GM19099 (cell line): ENCODE data around the gene PERM1.

Source experiments
- POLR2A ChIP-seq: IDR thresholded peaks from 3 replicates; pipeline ENCODE4 v1.6.1; 2011; ENCODE audit warnings: low read depth; ENCODE audit not compliant: insufficient read length; ENCODE audit errors: extremely low read depth

Gene PERM1

DNA sequence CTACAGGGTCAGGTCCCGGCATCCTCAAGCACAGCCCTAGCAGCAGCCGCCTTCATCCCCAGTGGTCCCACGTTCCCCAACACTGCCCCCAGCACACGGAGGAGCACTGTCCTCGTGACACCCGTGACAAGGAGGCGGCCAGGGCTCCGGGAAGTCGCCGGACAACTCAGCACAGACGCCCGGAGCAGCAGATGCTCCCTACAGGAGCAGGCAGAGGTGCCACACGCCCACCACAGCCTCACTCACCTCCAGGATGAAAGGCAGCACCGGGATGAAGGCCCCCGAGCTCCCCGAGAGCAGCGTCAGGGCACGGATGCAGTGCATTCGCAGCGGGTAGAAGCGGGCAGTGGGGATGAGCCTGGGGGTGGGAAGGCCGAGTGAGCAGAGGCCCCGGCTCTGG is 31.0 kb downstream of the PERM1 start:
- no peak for TF ChIP-seq POLR2A

DNA sequence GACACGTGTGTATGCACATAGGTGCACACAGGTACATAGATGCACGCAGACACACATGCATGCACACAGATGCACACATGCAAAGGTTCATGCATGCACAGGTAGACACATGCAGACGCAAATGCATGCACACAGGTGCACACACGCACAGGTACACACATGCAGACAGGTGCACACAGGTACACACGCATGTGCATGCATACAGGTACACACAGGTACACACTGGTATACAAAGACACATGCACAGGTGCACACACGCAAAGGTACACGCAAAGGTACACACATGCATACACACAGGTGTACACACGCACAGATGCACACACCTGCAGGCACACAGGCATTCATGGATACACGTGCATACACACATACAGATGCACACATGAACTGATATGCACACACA is 31.6 kb downstream of the PERM1 start:
- no peak for TF ChIP-seq POLR2A

GRCh38 chr1:947958-948357 is 33.9 kb downstream of the PERM1 start:
- TF ChIP-seq POLR2A: no peak

GRCh38 chr1:945688-946556 is 36.0 kb downstream of the PERM1 start:
- TF ChIP-seq POLR2A: no peak

- no peak for TF ChIP-seq POLR2A
These were observed 37.3 kb downstream of the PERM1 start for GRCh38 chr1:944341-945325.

- no peak for TF ChIP-seq POLR2A
These were observed 38.1 kb downstream of the PERM1 start for GRCh38 chr1:943545-944340.

- TF ChIP-seq POLR2A: no peak
These were observed 38.9 kb downstream of the PERM1 start for GRCh38 chr1:942864-943533.

- peak; percentile 21 for TF ChIP-seq POLR2A
These were observed 39.5 kb downstream of the PERM1 start for GRCh38 chr1:942411-942821.

GRCh38 chr1:941588-942383 is 40.1 kb downstream of the PERM1 start:
- no peak for TF ChIP-seq POLR2A

DNA sequence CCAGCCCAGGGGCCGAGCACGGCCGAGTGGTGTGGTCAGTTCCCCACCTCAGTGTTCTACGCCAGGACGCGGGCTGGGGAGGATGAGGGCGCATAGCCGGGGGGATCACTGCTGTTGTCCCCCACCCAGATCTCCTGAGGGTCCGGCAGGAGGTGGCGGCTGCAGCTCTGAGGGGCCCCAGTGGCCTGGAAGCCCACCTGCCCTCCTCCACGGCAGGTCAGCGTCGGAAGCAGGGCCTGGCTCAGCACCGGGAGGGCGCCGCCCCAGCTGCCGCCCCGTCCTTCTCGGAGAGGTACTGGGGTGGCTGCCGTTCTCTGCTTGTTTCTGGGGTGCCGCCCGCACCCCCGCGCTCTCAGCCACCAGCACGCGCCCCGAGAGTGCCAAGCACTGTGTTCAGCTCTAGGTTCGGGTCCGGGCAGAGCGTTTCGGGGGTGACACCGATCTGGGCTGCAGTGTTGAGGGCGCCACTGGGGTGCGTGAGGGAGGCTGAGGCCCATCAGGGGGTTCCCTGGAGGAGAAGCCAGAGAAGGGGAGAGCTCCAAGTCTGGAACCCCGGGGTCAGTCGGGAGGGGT is 40.8 kb downstream of the PERM1 start:
- no peak for TF ChIP-seq POLR2A

DNA sequence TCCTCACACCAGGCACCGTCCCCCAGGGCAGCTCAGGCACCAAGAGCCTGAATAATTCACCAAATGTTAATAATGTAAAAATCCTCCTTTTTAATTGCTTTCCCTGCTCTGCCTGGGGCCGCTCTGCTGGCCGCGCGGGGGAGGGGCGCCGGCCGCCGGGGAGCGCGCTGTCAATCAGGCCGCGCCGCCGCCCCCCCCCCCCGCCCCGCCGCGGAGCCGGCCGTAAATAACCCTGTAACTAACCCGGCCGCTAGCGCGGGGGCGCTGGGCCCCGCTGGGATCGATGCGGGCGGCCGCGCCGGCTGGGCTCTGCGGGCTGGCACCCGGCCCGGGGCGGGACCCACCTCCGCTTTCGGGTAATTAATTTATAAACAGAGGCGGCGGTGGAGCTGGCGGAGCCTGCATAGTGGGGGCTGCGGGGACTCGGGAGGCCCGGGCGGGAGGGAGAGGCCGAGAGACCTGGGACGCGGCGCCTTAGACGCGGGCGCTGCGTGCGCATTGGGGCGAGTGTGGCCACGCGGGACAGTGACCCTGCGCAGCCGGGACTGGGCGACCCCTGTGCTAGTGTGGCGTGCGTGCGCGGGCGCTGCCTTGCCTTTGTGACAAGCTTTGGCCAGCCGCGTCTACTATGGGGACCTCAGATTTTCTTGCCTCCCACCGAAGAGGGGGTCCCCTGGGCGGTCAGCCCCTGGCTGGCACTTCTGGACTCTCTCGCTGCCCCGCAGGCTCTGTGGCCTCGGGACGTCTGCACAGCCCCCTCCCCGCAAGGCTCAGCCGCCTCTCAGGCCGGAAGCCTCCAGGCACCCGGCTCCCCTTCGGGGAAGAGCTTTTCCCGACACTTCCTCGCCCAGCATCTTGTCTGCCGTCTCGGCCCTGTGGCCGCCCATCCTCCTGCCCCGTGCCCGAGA is 41.5 kb downstream of the PERM1 start:
- TF ChIP-seq POLR2A: no peak

GRCh38 chr1:939511-940106 is 42.3 kb downstream of the PERM1 start:
- TF ChIP-seq POLR2A: no peak
